ENCODE results near the gene CCDC80.
"Not testable (repeated sequence)": the region's sequence is repeated elsewhere in the genome, so short reads cannot be mapped to it uniquely, and the experiment has no call there.

CCDC80 gene

DNA sequence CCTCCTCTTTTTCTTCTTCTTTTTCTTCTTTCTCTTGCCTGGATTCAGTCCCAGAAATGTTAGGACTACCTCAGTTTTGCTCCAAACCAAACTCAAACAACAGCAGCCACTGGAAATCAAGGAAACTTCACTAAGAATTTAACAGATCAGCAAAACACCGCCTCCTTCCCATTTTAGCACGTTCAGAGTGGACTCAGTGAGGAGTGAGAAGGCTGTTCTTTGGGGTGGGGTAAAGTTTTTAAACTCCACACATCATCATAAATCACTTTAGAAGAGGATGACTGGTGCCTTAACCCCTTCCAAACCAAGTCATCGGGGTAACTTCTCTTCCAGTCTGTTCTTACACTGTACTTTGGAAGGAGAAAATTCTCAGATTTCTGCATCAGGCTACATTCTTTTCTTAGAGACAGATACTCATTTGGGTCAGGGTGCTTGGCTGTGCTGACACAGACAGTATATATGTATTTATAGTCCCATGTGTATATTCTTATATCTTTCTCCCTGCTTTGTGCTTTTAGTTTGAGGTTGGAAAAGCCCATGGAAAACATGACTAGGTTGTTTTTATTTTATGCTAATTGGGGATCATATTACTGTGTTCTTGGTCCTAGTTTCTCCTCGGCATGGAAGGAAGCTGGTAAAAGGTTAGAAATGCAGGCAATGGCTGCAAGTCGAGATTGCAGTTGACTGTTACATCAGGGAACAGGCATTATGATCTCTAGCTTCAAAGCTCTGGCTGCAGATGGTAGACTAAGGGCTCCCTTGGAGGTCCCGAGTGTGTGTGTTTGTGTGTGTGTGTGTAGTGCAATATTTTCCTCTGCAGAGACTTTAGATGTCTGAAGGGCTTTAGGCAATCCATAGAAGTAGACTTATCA, at the start of gene CCDC80:
Gene CCDC80 (minus strand): TSS at position 214 of the 872 bp plus-strand sequence. CDS start 1,238 bp downstream, outside the sequence.
- DNase-seq (ENCODE audit: low spot score) = no peak

- DNase-seq (ENCODE audit: low spot score) = no peak
Observed at GRCh38 chr3:112689989-112690388, 49.0 kb upstream of the CCDC80 start.

DNA sequence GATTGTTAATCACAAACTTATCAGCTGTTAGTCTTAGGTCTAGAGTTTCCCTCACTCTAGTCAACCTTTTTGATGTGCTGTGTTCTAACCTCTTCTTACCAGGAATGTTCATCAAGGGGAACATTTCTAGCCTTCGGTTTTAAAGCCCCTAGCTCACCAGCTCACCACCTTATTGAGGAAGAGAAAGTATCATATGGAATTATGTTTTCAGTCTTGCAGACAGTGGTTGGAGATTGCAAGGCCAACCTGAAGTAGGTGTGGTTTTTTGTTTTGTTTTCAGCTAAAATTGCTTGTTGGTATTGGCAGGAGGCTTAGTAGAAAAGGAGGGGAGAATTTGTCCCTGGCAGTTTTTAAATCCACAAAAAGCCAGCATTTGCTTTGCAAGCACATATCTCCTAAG, 48.4 kb upstream of the CCDC80 start:
- no peak for DNase-seq (ENCODE audit: low spot score)

DNA sequence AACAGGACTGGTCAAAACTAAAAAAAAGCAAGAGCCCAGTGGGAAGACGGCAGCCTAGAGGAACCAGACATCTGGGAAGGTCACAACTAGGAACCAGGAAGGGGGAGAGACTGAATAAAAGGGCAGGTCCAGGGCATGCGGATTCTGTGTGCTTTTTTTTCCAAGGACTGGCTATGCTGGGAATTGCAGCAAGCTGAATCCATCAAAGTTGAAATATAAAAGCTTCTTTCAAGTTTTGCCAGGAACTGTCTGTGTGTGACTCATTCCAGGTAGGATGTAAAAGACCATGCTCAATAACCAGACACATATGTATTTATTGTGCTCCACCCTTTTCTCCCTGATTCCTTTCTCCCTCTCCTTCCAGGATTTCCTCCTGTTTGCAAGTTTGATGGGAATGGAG, 47.9 kb upstream of the CCDC80 start:
- no peak for DNase-seq (ENCODE audit: low spot score)

DNA sequence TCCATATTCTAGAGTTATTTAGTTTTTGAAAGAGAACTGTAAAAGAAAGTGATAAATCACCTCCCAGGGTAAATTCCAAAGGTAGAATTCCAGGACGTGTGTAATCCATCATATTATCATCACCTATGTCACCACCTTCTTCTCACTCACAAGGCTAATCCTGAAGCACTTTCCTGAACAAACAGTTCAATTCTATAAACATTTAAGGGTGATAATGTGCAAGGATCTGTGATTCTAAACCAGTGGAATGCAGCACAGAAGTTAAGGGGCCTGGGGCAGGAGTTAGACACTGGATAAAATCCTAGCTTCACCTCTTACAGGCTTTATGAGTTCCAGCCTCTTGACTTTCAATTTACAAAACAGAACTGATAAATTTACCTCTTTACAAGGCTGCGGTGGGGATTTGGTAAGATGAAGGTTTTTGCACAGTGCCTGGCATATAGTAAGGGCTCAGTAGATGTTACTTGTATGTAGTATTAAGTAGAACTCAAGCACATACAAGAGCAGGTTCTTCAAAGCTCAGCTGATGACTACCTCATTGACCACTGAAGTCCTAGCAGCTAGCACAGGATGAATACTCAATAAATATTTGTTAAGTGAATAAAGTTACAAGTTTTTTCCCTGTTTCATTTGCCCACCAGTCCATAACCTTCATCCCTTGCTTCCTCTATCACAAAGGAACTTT, 47.3 kb upstream of the CCDC80 start:
- no peak for DNase-seq (ENCODE audit: low spot score)

DNA sequence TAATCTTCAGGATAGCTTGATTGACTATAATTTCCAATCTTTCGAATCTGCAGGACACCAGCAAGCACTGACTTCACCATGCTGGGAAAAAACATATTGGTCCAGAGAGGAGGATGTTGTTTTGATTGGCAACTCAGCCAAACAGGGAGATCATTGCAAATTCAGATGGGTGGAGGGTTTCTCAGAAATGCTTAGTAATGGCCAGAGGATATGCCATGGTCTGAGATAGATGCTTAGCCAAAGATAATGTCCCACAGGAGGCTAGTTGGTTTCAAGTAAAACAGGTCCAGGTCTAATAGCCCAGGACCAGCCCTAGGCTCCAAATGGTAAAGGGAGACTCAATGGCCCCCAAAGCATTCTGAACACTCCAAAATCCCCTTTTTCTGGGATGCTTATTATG, 46.7 kb upstream of the CCDC80 start:
- DNase-seq (ENCODE audit: low spot score) = no peak

DNA sequence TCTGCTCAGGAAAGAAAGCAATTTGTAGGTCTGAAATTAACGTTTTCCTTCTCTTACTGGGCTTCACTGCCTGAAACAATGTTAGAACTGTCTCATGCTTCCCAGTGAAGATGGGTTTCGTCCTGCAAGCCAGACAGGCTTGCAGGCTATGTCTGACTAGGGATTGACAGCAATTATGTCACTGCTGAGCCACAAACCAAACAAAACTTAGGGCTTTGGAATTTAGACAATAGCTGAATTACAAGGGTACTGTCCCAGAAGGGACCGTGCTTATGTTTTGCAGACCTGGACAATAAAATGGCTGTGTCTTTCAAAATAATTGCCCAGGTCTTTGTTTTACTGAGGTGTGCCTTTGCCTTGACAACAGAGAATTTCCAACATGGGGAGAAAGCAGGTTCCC, 46.3 kb upstream of the CCDC80 start:
- DNase-seq (ENCODE audit: low spot score) = no peak

DNA sequence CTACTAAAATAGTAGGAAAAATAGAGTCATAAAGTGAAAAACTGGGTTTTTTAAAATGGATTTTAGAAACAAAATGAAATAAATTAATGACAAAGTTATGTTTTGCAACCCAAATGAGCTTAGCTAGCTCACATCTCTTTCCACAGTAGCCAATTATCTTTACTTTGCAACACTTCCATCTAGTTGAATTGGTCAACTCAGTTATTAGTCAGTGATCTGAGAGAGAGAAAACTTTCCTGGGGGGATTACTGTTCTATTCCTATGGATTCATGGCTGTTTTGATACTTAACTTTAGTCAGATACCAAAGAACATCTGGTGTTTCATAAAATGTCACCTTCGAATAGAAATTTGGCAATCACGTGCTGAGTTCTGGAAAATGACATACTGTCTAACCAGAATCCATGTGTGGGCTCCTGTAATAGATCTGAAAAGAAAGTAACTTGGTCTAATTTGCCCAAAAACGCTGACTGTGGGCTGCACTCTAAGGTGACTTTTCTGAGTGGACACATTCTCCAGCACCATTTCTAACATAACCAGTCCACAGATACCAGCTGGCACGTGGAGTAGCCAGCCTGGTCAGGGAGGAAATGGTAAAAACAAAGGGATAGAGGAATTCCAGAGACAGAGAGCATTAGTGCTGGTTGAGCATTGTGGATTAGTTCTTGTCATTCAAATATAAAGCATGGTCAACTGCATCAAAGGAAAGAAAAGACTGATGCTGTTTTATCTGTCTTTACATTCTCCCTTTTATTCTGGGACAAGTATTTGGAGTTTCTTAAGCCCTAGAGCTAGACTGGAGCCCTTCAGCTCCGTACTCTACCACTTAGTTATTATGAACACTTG, 45.2 kb upstream of the CCDC80 start:
- DNase-seq (ENCODE audit: low spot score) = peak; percentile 24

DNA sequence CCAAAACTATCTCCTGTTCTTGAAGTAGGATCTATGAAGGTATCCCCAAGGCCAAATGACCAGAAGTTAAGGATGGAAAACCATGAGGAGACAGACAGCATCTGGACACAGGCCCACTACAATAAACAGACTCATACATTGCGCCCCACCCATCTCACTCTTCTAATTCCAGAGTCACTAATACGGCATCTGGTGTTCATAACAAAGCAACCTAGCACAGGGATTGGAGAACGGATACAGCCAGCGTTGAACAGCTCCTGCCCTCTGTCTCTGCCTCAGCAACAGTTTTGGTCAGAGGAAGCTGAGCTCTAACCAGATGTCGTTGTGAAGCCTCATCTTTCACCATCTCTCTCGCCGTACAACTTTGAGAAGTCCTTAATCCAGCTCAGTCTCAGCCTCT, 44.5 kb upstream of the CCDC80 start:
- DNase-seq (ENCODE audit: low spot score) = no peak

GRCh38 chr3:112682361-112682760, 41.4 kb upstream of the CCDC80 start:
- no peak for DNase-seq (ENCODE audit: low spot score)

DNA sequence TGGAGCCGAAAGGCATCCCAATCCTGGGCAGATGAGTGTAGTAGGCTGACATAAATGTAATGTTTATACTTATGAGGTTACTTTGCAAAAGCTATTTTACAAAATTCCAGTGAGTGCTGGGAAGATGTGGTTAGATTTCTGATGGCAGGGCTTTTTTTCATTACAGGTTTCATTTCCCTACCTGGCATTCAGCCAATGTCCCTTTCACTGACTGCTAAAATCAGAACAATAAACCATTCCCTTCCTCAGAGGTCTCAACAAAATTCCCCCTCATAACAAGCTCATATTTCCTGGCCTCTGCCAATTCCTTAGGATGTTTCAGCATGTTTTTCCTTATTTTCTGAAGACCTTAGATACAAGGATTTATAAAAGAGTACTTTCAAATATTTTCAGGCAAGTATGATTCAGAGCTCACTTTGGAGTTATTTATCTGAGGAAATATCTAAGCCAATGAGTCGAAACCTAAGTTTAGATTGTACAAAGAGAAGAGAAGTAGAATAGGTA, 40.9 kb upstream of the CCDC80 start:
- DNase-seq (ENCODE audit: low spot score) = no peak

DNA sequence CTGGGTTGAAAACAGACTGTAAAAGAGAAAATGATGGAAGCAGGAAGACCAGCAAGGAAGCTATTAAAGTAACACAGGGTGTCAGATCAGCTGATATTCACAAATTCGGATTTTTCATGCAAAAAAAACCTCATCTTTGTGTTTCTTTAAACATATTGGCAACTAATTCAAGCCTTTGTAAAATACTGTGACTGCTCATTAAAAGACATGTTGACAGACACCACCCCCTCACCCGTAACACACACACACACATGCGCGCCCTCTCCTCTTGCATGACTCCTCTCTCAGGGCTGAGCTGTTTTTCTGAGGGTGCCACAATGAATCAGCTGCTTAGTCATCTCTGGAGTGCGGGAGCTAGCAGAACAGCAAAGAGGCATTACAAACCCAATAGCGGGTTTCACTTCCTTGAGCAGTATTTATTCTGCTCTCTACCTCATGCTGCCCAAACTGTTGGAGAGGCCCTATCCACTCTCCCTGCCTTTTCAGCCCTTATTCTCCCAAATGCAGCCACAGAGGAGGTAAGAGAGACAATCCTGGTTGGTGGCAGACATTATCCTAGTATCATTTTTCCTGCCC, 35.8 kb upstream of the CCDC80 start:
- DNase-seq (ENCODE audit: low spot score) = no peak

GRCh38 chr3:112675943-112676535, 35.1 kb upstream of the CCDC80 start:
- no peak for DNase-seq (ENCODE audit: low spot score)

GRCh38 chr3:112675349-112675748, 34.4 kb upstream of the CCDC80 start:
- no peak for DNase-seq (ENCODE audit: low spot score)

DNA sequence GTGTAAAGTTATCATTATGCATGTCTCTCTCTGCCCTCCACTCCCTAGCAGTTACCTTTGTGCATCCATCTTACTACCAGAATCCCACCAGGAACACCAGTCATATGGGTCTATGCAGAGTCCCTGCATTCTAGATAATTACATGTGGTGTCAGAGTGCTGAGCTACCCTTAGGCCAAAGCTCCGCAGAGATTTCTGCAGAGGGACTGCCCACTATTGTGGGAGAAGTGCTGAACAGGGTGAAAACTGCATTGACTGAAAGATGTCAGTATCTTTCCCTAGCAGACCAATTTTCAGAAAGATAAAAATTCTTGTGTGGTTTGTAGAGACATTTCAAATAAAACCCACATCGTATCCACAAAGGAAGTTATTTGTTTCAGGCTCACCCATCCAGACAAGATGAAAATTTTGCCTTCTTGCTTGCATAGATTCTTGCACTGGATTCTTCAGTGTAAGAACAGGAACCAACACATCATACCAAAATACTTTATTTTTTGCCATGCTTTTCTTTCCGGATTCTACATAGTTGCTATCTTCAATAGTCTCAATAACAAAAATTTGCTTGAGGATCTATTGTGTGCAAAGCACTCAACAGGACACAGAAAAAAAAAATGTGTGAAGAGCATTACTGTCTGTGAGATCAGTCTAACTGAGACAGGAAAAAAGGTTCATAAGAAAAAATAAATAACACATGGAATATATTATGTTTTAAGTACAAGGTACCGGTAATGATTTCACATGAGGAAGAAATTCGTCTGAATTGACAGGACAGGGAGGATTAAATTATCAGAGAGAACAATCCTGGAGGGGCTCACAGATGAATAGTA, 32.0 kb upstream of the CCDC80 start:
- DNase-seq (ENCODE audit: low spot score) = no peak

DNA sequence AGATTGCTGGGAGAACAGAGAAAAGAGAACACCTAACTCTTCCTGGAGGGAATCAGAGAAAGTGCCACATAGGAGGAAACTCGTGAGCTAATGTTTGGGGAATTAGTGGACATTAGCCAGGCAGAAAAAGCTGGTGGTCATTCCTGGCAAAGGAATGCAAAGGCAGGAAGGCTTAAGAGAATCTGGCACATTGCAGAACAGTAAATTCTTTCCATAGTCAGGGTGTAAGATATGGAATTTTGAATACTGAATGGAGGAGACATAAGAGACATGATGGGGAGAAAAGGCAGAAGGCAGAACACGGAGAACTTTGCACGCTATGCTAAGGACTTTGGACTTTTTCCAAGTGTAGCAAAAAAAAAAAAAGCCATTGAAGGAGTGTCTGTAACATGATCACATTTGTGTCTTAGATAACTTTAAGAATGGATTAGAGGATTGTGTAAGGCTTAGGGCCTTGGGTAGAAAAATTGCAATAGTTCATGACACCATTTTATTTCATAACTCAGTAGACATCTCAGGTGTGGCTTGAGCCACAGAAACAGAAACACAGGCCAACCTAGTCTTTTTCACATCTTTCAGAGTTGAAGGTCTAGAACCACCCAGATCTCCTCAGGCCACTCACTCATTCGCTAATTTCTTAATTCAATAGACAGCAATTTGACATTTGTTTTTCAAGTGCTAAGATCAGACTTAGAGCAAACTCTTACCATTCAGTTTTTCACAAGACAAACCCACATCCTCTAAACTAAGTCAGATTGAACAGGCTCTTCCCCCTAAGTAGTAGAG, 31.2 kb upstream of the CCDC80 start:
- DNase-seq (ENCODE audit: low spot score) = no peak

GRCh38 chr3:112670824-112671223, 29.9 kb upstream of the CCDC80 start:
- no peak for DNase-seq (ENCODE audit: low spot score)

DNA sequence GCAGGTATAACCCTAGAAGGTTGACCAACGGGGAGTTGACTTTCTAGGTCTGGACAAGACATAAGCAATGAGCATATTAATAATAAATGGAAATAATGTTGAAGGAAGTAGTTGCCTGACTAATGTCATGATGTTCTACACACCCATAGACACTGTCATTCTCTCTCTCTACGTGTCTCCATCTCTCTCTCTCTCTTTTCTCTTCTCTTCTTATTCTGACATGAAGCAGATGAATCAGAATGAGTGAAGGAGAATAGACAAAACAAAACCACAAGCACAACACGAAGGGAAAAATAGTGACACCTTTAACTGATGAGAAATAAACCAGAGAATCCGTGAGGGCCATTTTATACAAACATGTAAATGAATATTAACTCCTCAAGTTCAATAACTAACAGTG, 26.7 kb upstream of the CCDC80 start:
- DNase-seq (ENCODE audit: low spot score) = no peak

- DNase-seq (ENCODE audit: low spot score) = not testable (repeated sequence)
Observed at GRCh38 chr3:112665009-112665408, 24.1 kb upstream of the CCDC80 start.

GRCh38 chr3:112656043-112656442, 15.1 kb upstream of the CCDC80 start:
- no peak for DNase-seq (ENCODE audit: low spot score)

Measured in iPS-NIHi11 (cell line).